Fibroblast of lung (primary cell): Measurements from ENCODE around the gene SLC27A1. TPM values are rescaled to one million over a fixed set of nuclear protein-coding genes. Genes with fewer than 3 reads are reported as not detected.
A peak's percentile ranks its signal among the peaks of the same experiment; 100 is the strongest.

Source experiments
- DNase-seq, 2 donors: peaks; one replicate each; pipeline versions ENCODE4 v3.0.0 to v3.0.0-alpha.2; 2010; ENCODE audit warnings: low read depth in 2 of 2
- H2AFZ ChIP-seq: 2 replicates; pipeline ENCODE4 v1.5.1; 2012; ENCODE audit warnings: low read length, control low read depth, inconsistent platforms
- H3K27ac ChIP-seq: 2 replicates; pipeline ENCODE4 v1.5.1; 2011; ENCODE audit warnings: low read length, control low read depth; ENCODE audit not compliant: insufficient read depth
- H3K27me3 ChIP-seq: 2 replicates; pipeline ENCODE4 v1.5.1; 2011; ENCODE audit warnings: mild to moderate bottlenecking, low read length; ENCODE audit not compliant: control insufficient read depth, insufficient read depth
- H3K36me3 ChIP-seq: 2 replicates; pipeline ENCODE4 v1.5.1; 2011; ENCODE audit warnings: low read length; ENCODE audit not compliant: control insufficient read depth, insufficient read depth
- H3K4me1 ChIP-seq: 2 replicates; pipeline ENCODE4 v1.5.1; 2011; ENCODE audit warnings: low read length; ENCODE audit not compliant: control insufficient read depth, insufficient read depth; ENCODE audit errors: extremely low read depth
- H3K4me2 ChIP-seq: 2 replicates; pipeline ENCODE4 v1.5.1; 2011; ENCODE audit warnings: low read length, control low read depth; ENCODE audit not compliant: insufficient read depth; ENCODE audit errors: extremely low read depth
- H3K4me3 ChIP-seq, 4 experiments: fragments of 200-600 bp in 1 of 4; sonication (generic) in 1 of 4; replicated peaks in 1 of 4; 2 replicates each; pipeline ENCODE4 v1.5.1; 2011 to 2016; ENCODE audit warnings: low read length in 4 of 4, low read depth in 3 of 4, mild to moderate bottlenecking in 3 of 4, control low read depth in 2 of 4, inconsistent platforms in 1 of 4, mixed read lengths in 1 of 4; ENCODE audit not compliant: insufficient read depth in 1 of 4; ENCODE audit errors: control extremely low read depth in 1 of 4
- H3K79me2 ChIP-seq: 2 replicates; pipeline ENCODE4 v1.5.1; 2012; ENCODE audit warnings: mild to moderate bottlenecking, low read length, inconsistent platforms; ENCODE audit not compliant: control insufficient read depth, insufficient read depth
- H3K9ac ChIP-seq: 2 replicates; pipeline ENCODE4 v1.5.1; 2011; ENCODE audit warnings: mild to moderate bottlenecking, low read length, control low read depth; ENCODE audit not compliant: insufficient read depth
- H3K9me3 ChIP-seq: 2 replicates; pipeline ENCODE4 v1.5.1; 2012; ENCODE audit warnings: low read depth, low read length; ENCODE audit not compliant: control insufficient read depth, insufficient read depth
- H4K20me1 ChIP-seq: 2 replicates; pipeline ENCODE4 v1.5.1; 2011; ENCODE audit warnings: low read length; ENCODE audit not compliant: control insufficient read depth, insufficient read depth; ENCODE audit errors: extremely low read depth
- EZH2 ChIP-seq: IDR thresholded peaks from 2 replicates; pipeline ENCODE4 v1.5.1; 2012; ENCODE audit warnings: low read length, control low read depth, mild to moderate bottlenecking; ENCODE audit errors: missing control alignments
- polyA plus RNA-seq, 2 donors: library from polyadenylated mRNA; depleted of rRNA in 1 of 2; stranded (reverse) in 1 of 2; unstranded in 1 of 2; fragments of >200 nt; gene quantifications; 2 replicates each; pipeline ENCODE4 v1.2.1, GENCODE V29; 2011 to 2012; ENCODE audit warnings: missing spikeins in 1 of 2
- total RNA-seq: library from RNA; depleted of rRNA; stranded (reverse); fragments of >200 nt; gene quantifications from 2 replicates; pipeline ENCODE4 v1.2.1, GENCODE V29; 2014
- TF ChIP-seq, protein P1 (sequence below), 2 donors: IDR thresholded peaks in 1 of 2; conservative IDR thresholded peaks in 1 of 2; 1 replicate in 1 of 2; 2 replicates in 1 of 2; pipeline ENCODE4 v1.5.1; 2011 to 2012; ENCODE audit warnings: low read length in 2 of 2, control low read depth in 1 of 2, inconsistent platforms in 1 of 2, low read depth in 1 of 2, mild to moderate bottlenecking in 1 of 2

The SLC27A1 gene
- total and polyA plus RNA-seq, 2 donors (not counting 1 experiment from before 2014, with no cell fraction given) = 4.0 to 25.3 TPM

DNA sequence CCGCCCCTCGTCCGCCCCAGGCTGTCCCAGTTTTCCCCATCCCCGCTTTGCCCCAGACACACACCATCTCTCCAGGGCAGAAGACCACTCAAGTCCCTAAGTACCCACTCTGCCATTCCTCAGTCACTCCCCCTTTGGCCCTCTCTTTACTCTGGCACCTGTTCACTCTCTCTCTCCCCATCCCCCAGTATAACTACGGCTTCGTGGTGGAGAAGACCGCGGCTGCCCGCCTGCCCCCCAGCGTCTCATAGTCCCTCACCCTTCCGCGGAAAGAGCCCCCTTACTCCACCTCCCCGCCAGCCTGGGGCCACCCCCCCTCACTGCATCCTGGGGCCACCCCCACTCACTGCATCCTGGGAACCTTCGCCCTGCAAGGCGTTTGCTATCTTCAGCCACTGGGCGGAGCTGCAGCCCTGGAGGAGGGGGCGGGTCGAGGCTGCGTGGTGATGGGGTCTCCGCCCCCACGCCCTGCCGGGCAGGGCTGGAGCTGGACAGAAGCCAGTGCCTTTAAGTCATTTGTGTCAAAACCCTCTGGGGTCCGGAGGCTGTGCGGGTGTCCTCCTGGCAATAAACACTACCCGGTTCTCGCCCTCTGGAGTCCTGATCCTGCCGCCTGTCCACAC, 45.5 kb upstream of the SLC27A1 start:
- Histone ChIP-seq H3K79me2 (no peaks in the 10 kb centered on the region), H3K27ac (no peak overlapping the region), H3K9ac (no peak overlapping the region), H3K27me3 (no peaks in the 10 kb centered on the region), H3K4me1 (no peaks in the 10 kb centered on the region), H3K4me3 (no peak overlapping the region), H4K20me1 (no peaks in the 10 kb centered on the region), H2AFZ (no peak overlapping the region), H3K36me3 (peaks cover 1% of the 10 kb centered on the region), H3K4me2 (no peak overlapping the region), H3K9me3 (no peaks in the 10 kb centered on the region)
- TF ChIP-seq, protein P1, sequence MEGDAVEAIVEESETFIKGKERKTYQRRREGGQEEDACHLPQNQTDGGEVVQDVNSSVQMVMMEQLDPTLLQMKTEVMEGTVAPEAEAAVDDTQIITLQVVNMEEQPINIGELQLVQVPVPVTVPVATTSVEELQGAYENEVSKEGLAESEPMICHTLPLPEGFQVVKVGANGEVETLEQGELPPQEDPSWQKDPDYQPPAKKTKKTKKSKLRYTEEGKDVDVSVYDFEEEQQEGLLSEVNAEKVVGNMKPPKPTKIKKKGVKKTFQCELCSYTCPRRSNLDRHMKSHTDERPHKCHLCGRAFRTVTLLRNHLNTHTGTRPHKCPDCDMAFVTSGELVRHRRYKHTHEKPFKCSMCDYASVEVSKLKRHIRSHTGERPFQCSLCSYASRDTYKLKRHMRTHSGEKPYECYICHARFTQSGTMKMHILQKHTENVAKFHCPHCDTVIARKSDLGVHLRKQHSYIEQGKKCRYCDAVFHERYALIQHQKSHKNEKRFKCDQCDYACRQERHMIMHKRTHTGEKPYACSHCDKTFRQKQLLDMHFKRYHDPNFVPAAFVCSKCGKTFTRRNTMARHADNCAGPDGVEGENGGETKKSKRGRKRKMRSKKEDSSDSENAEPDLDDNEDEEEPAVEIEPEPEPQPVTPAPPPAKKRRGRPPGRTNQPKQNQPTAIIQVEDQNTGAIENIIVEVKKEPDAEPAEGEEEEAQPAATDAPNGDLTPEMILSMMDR (conservative IDR thresholded peaks at IDR 0.05 in 1 of 2, IDR thresholded peaks at IDR 0.05 in 1 of 2; ENCODE audit: low read depth in 1 of 2, low read length in 2 of 2) = peak; percentile 24 to 52
- TF ChIP-seq EZH2 = no peak
- DNase-seq = peak in 1 of 2 donors; percentile 36

DNA sequence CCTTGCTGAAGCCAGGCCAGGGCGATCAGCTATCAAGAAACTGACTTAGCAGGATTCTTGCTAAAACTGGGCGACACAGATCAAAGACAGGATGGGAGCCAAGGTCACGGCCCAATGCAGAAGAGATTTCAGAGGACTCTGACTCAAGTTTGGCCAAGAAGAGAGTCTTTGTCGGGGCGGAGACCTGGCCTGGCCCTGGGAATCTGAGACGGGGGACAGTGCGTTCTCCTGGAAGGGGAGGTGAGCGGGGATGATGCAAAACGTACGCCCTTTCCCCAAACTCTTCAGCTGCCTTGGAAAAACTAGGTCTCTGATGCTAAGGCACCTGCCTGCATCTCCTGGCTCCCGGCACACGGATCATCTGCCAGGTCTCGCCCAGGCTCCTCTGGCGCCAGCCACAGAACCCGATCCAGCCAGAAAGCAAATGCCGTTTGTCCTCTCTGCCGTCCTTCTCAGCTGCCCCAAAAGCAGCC, 40.6 kb upstream of the SLC27A1 start:
- DNase-seq = no peak
- Histone ChIP-seq H3K9ac (no peak overlapping the region), H3K9me3 (no peaks in the 10 kb centered on the region), H3K4me1 (no peaks in the 10 kb centered on the region), H2AFZ (no peak overlapping the region), H3K4me2 (no peak overlapping the region), H3K4me3 (no peak overlapping the region), H3K36me3 (no peaks in the 10 kb centered on the region), H3K27me3 (no peaks in the 10 kb centered on the region), H3K27ac (no peak overlapping the region), H3K79me2 (no peaks in the 10 kb centered on the region), H4K20me1 (no peaks in the 10 kb centered on the region)
- TF ChIP-seq EZH2 = no peak
- TF ChIP-seq, protein P1 (conservative IDR thresholded peaks at IDR 0.05 in 1 of 2, IDR thresholded peaks at IDR 0.05 in 1 of 2; ENCODE audit: low read depth in 1 of 2, low read length in 2 of 2) = no peak

DNA sequence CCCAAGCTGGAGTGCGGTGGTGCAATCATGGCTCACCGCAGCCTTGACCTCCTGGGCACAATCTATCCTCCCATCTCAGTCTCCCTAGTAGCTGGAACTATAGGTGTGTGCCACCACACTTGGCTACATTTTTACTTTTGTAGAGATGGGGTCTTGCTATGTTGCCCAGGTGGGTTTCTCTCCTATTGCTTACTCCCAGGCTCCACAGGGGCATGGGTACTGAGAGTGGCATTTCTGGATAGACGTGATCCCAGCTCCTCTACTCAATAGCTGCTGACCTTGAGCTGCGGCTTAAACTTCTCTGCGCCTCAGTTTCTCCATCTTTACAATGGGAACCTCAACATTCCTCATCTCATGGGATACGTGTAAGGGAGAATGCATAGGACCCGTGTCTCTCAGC, 38.9 kb upstream of the SLC27A1 start:
- Histone ChIP-seq H3K9ac (no peak overlapping the region), H3K36me3 (no peaks in the 10 kb centered on the region), H3K9me3 (no peaks in the 10 kb centered on the region), H3K79me2 (no peaks in the 10 kb centered on the region), H3K27me3 (no peaks in the 10 kb centered on the region), H3K4me2 (no peak overlapping the region), H3K4me1 (no peaks in the 10 kb centered on the region), H2AFZ (no peak overlapping the region), H3K4me3 (no peak overlapping the region), H4K20me1 (no peaks in the 10 kb centered on the region), H3K27ac (no peak overlapping the region)
- TF ChIP-seq, protein P1 (conservative IDR thresholded peaks at IDR 0.05 in 1 of 2, IDR thresholded peaks at IDR 0.05 in 1 of 2; ENCODE audit: low read depth in 1 of 2, low read length in 2 of 2) = no peak
- TF ChIP-seq EZH2 = no peak
- no peak for DNase-seq
